Upper lobe of left lung (tissue), 4 donors: Measurements from ENCODE around the gene FDXR.

ENCODE experiments used
- CTCF ChIP-seq, 6 experiments: fragments of 450-650 bp in 4 of 6; fragments of 200-600 bp in 2 of 6; sonication (generic) in 2 of 6; IDR thresholded peaks; one replicate each; pipeline ENCODE4 v1.5.1; 2016 to 2019; ENCODE audit warnings: antibody characterized with exemption in 6 of 6
- EP300 ChIP-seq, 4 donors: sonication (generic); formaldehyde crosslinking; IDR thresholded peaks; one replicate each; pipeline ENCODE4 v1.5.1; 2017; ENCODE audit warnings: antibody characterized with exemption in 4 of 4, control low read depth in 2 of 4
- POLR2A ChIP-seq, 4 donors: fragments of 450-650 bp; IDR thresholded peaks; one replicate each; pipeline ENCODE4 v1.5.1; 2016 to 2017; ENCODE audit warnings: antibody characterized with exemption in 4 of 4, mild to moderate bottlenecking in 2 of 4
- POLR2AphosphoS5 ChIP-seq, 2 donors: sonication (generic); formaldehyde crosslinking; IDR thresholded peaks; one replicate each; pipeline ENCODE4 v1.5.1; 2017; ENCODE audit warnings: antibody characterized with exemption in 2 of 2

DNA sequence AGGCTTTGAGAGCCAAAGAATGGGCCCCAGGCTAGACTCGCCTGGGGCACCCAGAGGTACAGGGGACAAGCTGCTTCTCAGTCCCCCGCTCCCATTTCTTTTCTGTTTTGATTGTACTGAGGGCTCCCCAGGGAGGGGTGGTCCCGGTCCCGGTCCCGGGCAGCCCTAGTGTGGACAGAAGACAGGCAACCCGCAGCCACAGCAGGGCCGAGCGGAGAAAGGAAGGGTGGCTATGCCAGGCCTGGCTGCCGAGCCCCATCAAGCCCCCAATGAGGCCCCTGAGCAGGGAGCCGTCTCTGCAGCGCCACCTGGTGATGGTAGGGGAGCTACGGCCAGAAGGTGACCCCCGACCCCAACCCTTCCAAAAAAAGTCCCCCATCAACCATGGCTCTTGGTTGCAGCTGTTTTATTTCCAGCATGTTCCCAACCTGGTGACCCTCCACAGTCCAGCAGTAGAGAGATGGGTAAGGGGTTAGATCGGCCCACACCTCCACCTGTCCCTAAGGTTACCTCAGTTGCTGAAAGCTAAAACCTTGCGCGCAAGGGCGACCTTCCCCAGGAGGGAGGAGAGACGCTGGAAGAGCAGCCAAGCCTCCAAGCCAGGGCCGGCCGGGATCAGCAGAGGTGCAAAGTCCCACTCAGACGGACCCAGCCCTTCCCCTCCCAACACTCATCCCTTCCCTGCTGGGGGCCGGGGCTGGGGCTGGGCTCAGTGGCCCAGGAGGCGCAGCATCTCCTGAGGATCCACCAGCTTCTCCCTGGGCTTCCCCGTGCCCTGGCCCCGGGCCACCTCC lies 10.5 kb downstream of the FDXR start:
- TF ChIP-seq POLR2A (IDR thresholded peaks at IDR 0.05) = no peak
- peak; percentile 52 to 82 (median 68) for TF ChIP-seq CTCF (IDR thresholded peaks at IDR 0.05)
- no peak for TF ChIP-seq EP300 (IDR thresholded peaks at IDR 0.05)
- no peak for TF ChIP-seq POLR2AphosphoS5 (IDR thresholded peaks at IDR 0.05)
